Psoas muscle (tissue), 8 donors: ENCODE data around the gene ATP2C1. TPM values are rescaled to one million over a fixed set of nuclear protein-coding genes. Genes with fewer than 3 reads are reported as not detected.

Experiments
- ATAC-seq, 4 donors: fragments of 200-7000 bp; cut with Tn5 transposase; one replicate each; pipeline ENCODE4 v1.9.1; 2020; ENCODE audit warnings: moderate library complexity in 3 of 4, mild to moderate bottlenecking in 2 of 4
- DNase-seq, 2 donors: peaks; one replicate each; pipeline ENCODE4 v3.0.0-alpha.2; 2020
- H3K27ac ChIP-seq: fragments of 200-600 bp; one replicate; pipeline ENCODE4 v1.8.0; 2022
- H3K27me3 ChIP-seq, 3 donors: fragments of 200-600 bp in 1 of 3; one replicate each; pipeline versions ENCODE4 v1.6.1 to v1.8.0; 2013 to 2022; ENCODE audit warnings: low read length in 2 of 3, mild to moderate bottlenecking in 2 of 3, moderate library complexity in 1 of 3; ENCODE audit not compliant: insufficient read depth in 3 of 3
- H3K36me3 ChIP-seq, 2 donors: fragments of 200-600 bp in 1 of 2; one replicate each; pipeline versions ENCODE4 v1.6.1 to v1.8.0; 2013 to 2022; ENCODE audit warnings: low read depth in 1 of 2, mild to moderate bottlenecking in 1 of 2, moderate library complexity in 1 of 2; ENCODE audit not compliant: insufficient read depth in 1 of 2
- H3K4me1 ChIP-seq: fragments of 200-600 bp; one replicate; pipeline ENCODE4 v1.8.0; 2022
- H3K4me3 ChIP-seq: fragments of 200-600 bp; one replicate; pipeline ENCODE4 v1.8.0; 2022; ENCODE audit warnings: mild to moderate bottlenecking
- H3K9me3 ChIP-seq: fragments of 200-600 bp; one replicate; pipeline ENCODE4 v1.8.0; 2022
- WGBS, 3 donors: extraction: QIAGEN DNeasy Blood & Tissue Kit; methylation state at CpG; one replicate each; pipeline versions ENCODE4 v1.1.6 to v1.1.7; 2013; 5-methylcytosine and 5-hydroxymethylcytosine counted together
- intact Hi-C, 2 donors: fragments of 100-400 bp; cut with DNase I; formaldehyde crosslinking; loops; one replicate each; pipeline versions ENCODE4 v1.11.0 to v1.14.2; 2022
- polyA plus RNA-seq, 3 donors: library from polyadenylated mRNA; stranded (reverse); fragments of 200-250 nt; gene quantifications; one replicate each; pipeline ENCODE4 v1.2.3, GENCODE V29; 2013
- total RNA-seq, 4 donors: library from RNA; stranded (reverse); fragmentation: NEBNext Ultra II Directional in 2 of 4; extraction: Animal tissue kit (Norgen Biotek cat#: 25700) in 2 of 4; gene quantifications; one replicate each; pipeline versions ENCODE4 v1.2.1 to v1.2.4, GENCODE V29; 2021 to 2023
- TF ChIP-seq, protein P1 (sequence below): fragments of 200-600 bp; IDR thresholded peaks from one replicate; pipeline ENCODE4 v1.8.0; 2022; ENCODE audit warnings: antibody characterized with exemption
- donor health status: healthy with polysubstance abuse.
- donor health status: DM: no; HTN: no; CAD: no; lungs with moderate emphysema.
- donor health status: Bipolar disorder and iron deficiency.
- donor health status: healthy.
- donor health status: DM: yes; HTN: yes; CAD: no.
- donor health status: DM: no; HTN: no; CAD: no.
- donor health status: DM: no; HTN: no; CAD: no.
- donor health status: DM: yes; HTN: yes; CAD: no.

The ATP2C1 gene
- total and polyA plus RNA-seq, 7 donors = 20.5 to 46.2 (median 30.6) TPM

DNA sequence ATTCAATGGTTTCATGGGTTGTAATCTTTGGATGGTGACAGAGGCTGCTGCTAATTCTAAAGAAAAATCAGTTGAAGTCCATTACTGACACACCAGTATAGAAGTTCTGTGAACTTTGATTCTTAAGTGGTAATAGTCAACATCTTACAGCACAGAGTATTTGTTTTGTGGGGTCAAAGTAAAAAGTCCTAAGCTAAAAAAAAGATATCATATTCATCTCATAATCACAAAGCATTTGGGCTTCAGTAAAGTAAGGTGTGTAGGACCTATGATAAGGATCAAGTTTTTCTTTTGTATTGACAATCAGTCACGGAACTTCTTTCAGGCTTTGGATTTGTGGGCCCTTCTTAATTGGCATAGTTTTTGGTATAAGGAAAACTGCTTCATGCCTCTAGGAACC is 131.7 kb downstream of the ATP2C1 start:
- TF ChIP-seq, protein P1, sequence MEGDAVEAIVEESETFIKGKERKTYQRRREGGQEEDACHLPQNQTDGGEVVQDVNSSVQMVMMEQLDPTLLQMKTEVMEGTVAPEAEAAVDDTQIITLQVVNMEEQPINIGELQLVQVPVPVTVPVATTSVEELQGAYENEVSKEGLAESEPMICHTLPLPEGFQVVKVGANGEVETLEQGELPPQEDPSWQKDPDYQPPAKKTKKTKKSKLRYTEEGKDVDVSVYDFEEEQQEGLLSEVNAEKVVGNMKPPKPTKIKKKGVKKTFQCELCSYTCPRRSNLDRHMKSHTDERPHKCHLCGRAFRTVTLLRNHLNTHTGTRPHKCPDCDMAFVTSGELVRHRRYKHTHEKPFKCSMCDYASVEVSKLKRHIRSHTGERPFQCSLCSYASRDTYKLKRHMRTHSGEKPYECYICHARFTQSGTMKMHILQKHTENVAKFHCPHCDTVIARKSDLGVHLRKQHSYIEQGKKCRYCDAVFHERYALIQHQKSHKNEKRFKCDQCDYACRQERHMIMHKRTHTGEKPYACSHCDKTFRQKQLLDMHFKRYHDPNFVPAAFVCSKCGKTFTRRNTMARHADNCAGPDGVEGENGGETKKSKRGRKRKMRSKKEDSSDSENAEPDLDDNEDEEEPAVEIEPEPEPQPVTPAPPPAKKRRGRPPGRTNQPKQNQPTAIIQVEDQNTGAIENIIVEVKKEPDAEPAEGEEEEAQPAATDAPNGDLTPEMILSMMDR = no peak
- H3K4me1 ChIP-seq = peaks cover 12% of the 10 kb centered on the region
- peak overlapping the region; percentile 77 for H3K4me3 ChIP-seq
- no peaks in the 10 kb centered on the region for H3K27me3 ChIP-seq
- H3K9me3 ChIP-seq = no peaks in the 10 kb centered on the region
- DNase-seq (no peak), ATAC-seq (no peak)
- H3K36me3 ChIP-seq = peaks cover 0 to 30% of the 10 kb centered on the region in 2 donors
- no peak overlapping the region for H3K27ac ChIP-seq
- 86 to 96% (median 94%) methylated on average over 1 of the region's 1 CpG for WGBS, 3 donors
- intact Hi-C loops = loop anchor here in 1 of 2 donors (5.0 kb wide), 1 partner anchor 477 kb away; the partner anchor contains the start of gene MRPL3

DNA sequence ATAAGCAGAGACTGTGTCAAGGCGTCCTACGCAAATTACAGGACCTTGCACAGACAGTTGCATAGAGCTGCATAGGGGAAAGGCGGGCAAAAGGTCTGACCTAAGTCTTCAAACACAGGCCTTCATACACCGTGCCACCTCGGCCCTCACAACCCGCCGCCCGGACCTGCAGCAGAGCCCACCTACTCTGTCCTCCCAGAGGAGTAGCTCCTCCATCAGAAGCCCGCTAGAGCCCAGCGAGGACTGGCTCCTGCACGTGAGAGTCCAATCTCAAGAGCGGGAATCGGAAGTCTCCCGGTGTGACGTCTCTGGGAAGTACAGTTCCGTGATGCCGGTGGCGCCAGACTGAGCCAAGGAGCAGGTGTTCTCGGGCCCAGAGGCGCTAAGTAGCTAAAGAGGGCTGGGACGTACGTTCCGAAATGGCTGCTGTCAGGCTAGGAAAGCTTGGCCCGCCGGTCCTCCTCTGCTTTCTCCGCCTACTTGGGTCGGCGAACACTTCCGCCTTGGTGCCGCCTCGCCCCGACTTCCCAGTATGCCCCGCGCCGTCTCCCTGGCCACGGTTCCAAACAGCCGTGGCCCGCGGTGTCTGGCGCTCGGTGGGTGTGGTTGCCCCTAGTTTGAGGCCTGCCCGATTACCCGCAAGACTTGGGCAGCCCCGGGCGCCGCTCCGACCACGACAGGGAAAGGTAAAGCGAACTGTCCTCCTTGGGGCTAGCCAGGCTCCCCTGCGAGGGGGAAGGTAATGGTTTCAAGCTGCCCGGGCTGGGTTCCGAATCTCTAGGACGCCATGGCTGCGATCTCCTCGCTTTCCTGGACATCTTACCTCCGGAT is 132.7 kb downstream of the ATP2C1 start, which contains the start of the genes ASTE1 and NEK11:
TSS of gene ASTE1 (minus strand) at position 505 of the 831 bp plus-strand sequence. CDS start 1,519 bp downstream, outside the sequence.
TSS of gene NEK11 (plus strand) at position 557 of the 831 bp plus-strand sequence. CDS start 2,832 bp downstream, outside the sequence.
- peak within 1 kb of the TSS; percentile 77 for H3K4me3 ChIP-seq
- DNase-seq = peak; percentile 89 to 94
- intact Hi-C loops = loop anchor here in 1 of 2 donors (5.0 kb wide), 1 partner anchor 476 kb away; the partner anchor contains the start of gene MRPL3
- peaks cover 8% of the 10 kb centered on the region for H3K4me1 ChIP-seq
- H3K27me3 ChIP-seq = no peaks in the 10 kb centered on the region
- no peaks in the 10 kb centered on the region for H3K9me3 ChIP-seq
- TF ChIP-seq, protein P1 = no peak
- WGBS, 3 donors = 0 to 1% (median 0%) methylated on average over 56 of the region's 56 CpGs
- peaks cover 0 to 36% of the 10 kb centered on the region in 2 donors for H3K36me3 ChIP-seq
- ATAC-seq = peak; percentile 97 to 100 (median 98)
- H3K27ac ChIP-seq = peak within 1 kb of the TSS; percentile 86

DNA sequence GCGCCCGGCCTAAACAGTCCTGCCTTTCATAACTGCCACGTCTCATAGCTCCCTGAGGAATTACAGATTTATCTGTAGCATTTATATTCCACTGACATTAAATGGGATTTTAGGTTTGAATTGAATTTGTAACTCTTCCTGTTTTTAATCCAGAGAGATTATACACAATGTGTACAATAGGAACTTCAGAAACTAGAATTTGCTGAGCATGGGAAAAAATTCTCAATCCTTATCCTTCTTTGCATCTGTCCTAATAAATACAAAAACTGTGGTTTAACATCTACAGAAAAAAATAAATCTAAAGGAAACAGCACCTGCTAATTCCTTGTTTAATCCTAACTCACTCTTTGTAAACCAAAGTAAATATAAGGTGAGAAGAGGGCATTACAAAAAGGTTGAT is 135.0 kb downstream of the ATP2C1 start:
- H3K4me1 ChIP-seq = peaks cover 8% of the 10 kb centered on the region
- DNase-seq (no peak), ATAC-seq (no peak)
- H3K36me3 ChIP-seq = peaks cover 0 to 28% of the 10 kb centered on the region in 2 donors
- H3K9me3 ChIP-seq = no peaks in the 10 kb centered on the region
- intact Hi-C loops = loop anchor here in 1 of 2 donors (5.0 kb wide), 1 partner anchor 473 kb away; the partner anchor contains the start of gene MRPL3
- no peak overlapping the region for H3K4me3 ChIP-seq
- H3K27me3 ChIP-seq = no peaks in the 10 kb centered on the region
- TF ChIP-seq, protein P1 = no peak
- H3K27ac ChIP-seq = no peak overlapping the region
- 80 to 90% (median 86%) methylated on average over 3 of the region's 3 CpGs for WGBS, 3 donors

DNA sequence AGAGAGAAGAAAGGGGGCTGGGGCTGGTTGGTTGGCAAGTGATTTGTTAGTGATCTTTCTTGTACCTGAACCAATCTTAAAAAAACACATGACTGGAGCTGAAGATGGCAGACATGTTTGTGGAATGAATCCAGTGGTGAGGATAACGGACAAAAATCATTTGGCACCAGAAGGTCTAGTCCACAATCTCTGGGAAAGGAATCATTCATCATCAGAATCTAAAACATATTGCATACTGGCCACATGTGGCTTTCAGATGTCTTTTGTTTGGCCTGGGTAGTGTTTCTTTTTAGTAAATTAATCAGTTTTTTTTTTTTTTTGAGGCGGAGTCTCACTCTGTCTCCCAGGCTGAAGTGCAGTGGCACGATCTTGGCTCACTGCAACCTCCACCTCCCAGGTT is 137.8 kb downstream of the ATP2C1 start:
- Histone ChIP-seq H3K4me1 (no peaks in the 10 kb centered on the region), H3K36me3 (peaks cover 0 to 21% of the 10 kb centered on the region in 2 donors), H3K27ac (no peak overlapping the region), H3K27me3 (no peaks in the 10 kb centered on the region), H3K9me3 (no peaks in the 10 kb centered on the region), H3K4me3 (no peak overlapping the region)
- 60 to 95% (median 88%) methylated on average over 2 to 3 of the region's 3 CpGs for WGBS, 3 donors
- intact Hi-C loops = loop anchor here (10.0 kb wide), 3 partner anchors 353 to 1003 kb away; partner anchors contain the start of genes CPNE4 (in 1 of the 2) and NUDT16 (in 1 of the 2)
- TF ChIP-seq, protein P1 = no peak
- DNase-seq = no peak
- no peak for ATAC-seq
